ENCODE measurements around the gene TUBB4B.

Gene TUBB4B

DNA sequence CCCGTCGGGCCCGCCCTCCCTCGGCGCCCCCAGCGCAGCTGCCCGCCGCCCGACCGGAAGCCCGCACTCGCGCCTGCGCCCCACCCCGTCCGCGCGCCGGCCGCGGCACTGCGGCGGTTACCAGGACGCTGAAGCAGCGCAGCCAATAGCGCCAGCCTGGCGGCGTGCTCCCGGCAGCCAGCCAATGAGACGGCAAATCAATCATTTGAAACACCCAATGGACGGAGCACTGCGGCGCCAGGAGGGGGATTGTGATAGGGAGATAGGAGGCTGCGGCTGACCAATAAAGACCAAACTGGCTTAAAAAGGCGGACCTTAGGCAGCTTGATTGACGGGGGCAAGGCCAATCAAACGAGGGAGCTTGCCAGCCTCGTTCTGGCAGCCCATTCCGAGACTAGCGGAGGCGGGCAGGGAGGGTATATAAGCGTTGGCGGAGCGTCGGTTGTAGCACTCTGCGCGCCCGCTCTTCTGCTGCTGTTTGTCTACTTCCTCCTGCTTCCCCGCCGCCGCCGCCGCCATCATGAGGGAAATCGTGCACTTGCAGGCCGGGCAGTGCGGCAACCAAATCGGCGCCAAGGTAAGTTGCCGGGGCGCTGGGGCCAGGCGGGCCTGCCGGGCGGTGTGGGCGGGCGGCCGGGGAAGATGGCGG, at the start of gene TUBB4B:
Gene TUBB4B, plus strand, starts transcription at position 447 of the 649 bp plus-strand sequence. Its CDS starts 74 bp downstream, at position 521.
- peak; percentile 98 to 100 (median 99) for DNase-seq
- intact Hi-C loops (cut with DNase I): loop anchor here (1.0 kb wide), 1 partner anchor 14 kb away; the partner anchor contains the start of gene NELFB

DNA sequence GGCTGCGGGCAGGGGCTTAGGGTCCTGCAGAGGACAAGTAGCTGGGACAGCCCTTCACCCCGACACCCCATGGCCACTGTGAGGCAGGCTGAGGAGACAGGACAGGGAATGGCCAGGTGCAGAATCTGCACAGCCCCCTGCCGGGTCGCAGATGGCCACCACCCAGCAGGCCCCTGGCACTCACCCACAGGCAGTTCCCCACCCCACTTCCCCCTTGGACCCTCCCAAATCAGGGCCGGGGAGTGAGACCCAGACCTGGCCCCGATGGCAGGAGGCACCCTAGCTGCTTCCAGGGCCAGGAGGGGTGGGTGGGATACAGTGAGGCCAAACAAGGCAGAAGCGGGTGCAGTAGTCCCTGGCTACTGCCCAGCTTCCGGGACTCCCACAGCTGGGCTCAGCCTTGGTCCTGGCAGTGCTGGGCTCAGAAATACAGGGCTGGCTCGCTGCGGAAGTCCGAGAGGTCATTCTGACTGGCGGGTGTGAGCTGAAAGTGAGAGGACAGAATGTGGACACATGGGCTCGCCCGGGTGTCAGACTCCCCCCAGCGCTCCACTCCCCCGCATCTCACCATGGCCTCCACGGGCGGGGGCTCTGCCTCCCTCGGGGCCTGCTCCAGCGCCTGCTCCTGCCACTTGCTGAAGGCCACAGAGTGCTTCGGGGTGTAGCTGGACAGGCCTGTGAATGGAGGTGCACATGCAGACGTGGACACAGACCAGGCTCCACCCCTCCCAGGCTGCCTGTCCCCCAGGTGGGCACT, 49.2 kb upstream of the TUBB4B start:
- peak in 9 of 10 donors; percentile 49 to 96 (median 68) for DNase-seq
- intact Hi-C loops (cut with DNase I): no loop called here

DNA sequence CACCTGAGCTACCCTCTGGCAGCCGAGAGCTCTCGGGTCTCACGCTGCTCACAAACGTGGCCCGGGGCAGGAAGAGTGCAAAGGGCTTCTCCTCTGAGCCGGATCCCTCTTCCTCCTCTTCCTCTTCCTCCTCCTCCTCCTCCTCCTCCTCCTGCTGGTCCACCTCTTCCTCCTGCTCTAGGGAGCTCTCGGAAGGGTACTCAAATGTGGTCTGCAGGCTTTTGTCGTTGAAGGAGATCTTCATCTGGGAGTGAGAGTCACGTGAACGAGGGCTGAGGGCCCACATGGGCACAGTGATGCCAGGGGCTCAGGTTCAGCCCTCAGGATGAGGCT, 48.7 kb upstream of the TUBB4B start:
- DNase-seq: no peak
- intact Hi-C loops (cut with DNase I): no loop called here

DNA sequence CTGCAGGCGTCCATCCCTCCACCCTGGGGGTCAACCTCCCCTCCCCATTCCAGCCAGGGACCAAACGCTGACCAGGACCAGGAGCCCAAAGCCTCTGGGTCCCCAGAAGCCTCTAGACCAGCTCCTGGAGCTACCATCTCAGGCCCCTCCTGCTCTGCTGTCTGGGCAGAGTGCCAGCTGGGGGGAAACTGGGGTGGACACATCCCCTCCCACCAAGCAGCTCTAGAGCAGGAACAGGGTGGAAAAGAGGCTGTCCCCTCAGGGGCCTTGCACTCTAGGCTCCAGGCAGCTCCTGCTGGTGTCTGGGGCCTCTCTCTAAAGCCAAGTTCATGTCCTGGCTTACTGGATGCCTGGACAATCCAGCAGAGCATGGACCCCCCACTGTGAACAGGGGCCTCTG, 48.2 kb upstream of the TUBB4B start:
- intact Hi-C loops (cut with DNase I): no loop called here
- no peak for DNase-seq

DNA sequence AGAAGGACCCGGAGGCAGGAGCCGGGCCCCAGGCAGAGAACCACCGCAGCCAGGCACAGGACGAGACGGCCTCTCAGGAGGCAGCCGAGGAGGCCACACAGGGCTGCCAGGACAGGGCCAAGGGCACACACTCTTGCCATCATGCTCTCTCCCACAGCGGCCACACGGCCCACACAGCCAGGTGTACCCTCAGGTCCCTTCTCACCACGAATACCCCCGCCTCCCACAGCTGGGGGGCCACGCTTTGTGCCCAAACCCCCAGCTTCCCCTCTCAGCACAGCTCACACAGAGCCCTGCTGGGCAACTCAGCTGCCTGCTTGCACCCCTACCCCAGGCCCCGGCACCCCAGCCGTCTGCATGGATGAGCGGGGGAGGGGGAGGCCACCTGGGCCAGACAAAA, 47.3 kb upstream of the TUBB4B start:
- intact Hi-C loops (cut with DNase I): no loop called here
- peak in 1 of 10 donors; percentile 84 for DNase-seq

- intact Hi-C loops (cut with DNase I): no loop called here
- DNase-seq: peak; percentile 82 to 99 (median 93)
These were observed 46.7 kb upstream of the TUBB4B start for GRCh38 chr9:137194388-137194787.

GRCh38 chr9:137194909-137195308, 46.2 kb upstream of the TUBB4B start:
- intact Hi-C loops (cut with DNase I): no loop called here
- peak in 1 of 10 donors; percentile 83 for DNase-seq

- peak in 1 of 10 donors; percentile 86 for DNase-seq
- intact Hi-C loops (cut with DNase I): no loop called here
These were observed 45.4 kb upstream of the TUBB4B start for GRCh38 chr9:137195525-137196220.

GRCh38 chr9:137198051-137198901, 42.8 kb upstream of the TUBB4B start:
- peak in 1 of 10 donors; percentile 83 for DNase-seq
- intact Hi-C loops (cut with DNase I): no loop called here

- peak in 1 of 10 donors; percentile 84 for DNase-seq
- intact Hi-C loops (cut with DNase I): no loop called here
These were observed 42.2 kb upstream of the TUBB4B start for GRCh38 chr9:137198902-137199283.

DNA sequence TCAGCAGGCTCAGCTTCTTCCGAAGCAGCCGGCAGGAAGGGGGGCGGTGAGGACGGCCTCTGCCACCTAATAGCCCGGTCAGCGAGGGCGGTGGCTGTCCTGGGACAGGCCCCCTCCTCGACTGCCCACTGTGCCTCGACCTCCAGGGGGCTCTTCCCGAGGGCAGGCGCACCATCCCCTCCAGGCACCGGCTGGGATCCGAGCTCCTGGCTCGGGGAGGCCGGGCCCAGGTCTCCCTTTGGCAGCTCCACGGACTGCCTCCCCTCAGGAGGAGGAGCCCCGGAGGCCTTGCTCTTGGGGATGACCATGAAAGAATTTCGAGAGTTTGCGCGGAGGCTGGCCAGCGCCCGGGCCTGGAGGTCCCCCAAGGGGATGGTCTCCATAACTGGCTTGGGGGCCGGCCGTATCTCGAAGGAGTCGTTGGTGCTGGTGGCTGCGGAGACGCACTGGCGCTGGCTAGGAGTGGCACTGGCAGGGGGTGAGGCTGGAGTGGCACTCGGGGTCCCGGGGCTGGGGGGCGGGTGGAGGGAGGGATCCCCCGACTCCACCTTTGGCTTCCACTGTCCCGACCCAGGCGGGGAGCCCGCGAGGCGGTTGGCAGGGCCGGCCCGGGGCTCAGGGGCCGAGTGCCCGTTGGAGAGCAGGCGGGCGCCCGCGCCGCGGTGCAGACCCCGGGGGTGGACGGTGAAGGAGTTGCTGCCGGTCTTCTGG, 41.5 kb upstream of the TUBB4B start:
- peak in 1 of 10 donors; percentile 81 for DNase-seq
- intact Hi-C loops (cut with DNase I): no loop called here

- intact Hi-C loops (cut with DNase I): no loop called here
- DNase-seq: peak; percentile 98 to 100 (median 100)
These were observed 40.5 kb upstream of the TUBB4B start, which contains the start of gene TPRN for GRCh38 chr9:137200311-137201204. Gene TPRN (minus strand): TSS chr9:137200741. CDS start chr9:137200711, 30 bp downstream.

- no peak for DNase-seq
These were observed 39.8 kb upstream of the TUBB4B start for GRCh38 chr9:137201205-137201868.

DNA sequence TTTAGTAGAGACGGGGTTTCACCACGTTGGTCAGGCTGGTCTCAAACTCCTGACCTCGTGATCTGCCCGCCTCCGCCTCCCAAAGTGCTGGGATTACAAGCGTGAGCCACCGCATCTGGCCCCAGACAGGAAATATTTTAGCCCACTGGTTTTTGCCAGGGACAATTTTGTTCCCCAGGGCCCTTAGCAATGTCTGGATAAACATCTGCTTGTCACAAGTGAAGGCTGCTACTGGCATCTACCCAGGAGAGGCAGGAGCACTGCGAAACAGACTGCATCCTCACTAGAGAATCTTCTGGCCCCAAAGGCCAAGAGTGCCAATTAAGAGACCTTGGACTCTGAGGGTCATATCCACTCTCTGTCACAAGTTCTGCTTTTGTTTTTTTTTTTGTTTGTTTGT, 38.1 kb upstream of the TUBB4B start:
- no peak for DNase-seq
- intact Hi-C loops (cut with DNase I): no loop called here

More at GRCh38 chr9:137201205-137201868, 39.8 kb upstream of the TUBB4B start:
- intact Hi-C loops (cut with DNase I): no loop called here

GRCh38 chr9:137204731-137205125, 36.4 kb upstream of the TUBB4B start:
- intact Hi-C loops (cut with DNase I): loop anchor here (1.0 kb wide), 1 partner anchor 16 kb away; the partner anchor contains the start of genes ANAPC2 and SSNA1

GRCh38 chr9:137205126-137206069, 35.7 kb upstream of the TUBB4B start, which contains the start of the genes NDOR1 and TMEM203:
Gene NDOR1 (plus strand): TSS chr9:137205700. CDS start chr9:137205778, 78 bp downstream.
Gene TMEM203 (minus strand): TSS chr9:137205648. CDS start chr9:137205414, 234 bp downstream.
- peak; percentile 94 to 99 (median 98) for DNase-seq
- intact Hi-C loops (cut with DNase I): loop anchor here (1.0 kb wide), 1 partner anchor 17 kb away; the partner anchor contains the start of genes ANAPC2 and SSNA1

More at GRCh38 chr9:137204731-137205125, 36.4 kb upstream of the TUBB4B start:
- no peak for DNase-seq

All from posterior cingulate gyrus (tissue), 11 donors.